GM13976 (cell line): Measurements from ENCODE around the gene UPK3B.
A peak's percentile ranks its signal among the peaks of the same experiment; 100 is the strongest.
"Not testable (repeated sequence)": the region's sequence is repeated elsewhere in the genome, so short reads cannot be mapped to it uniquely, and the experiment has no call there.

Experiments
- DNase-seq: peaks from one replicate; pipeline ENCODE4 v3.0.0; 2012; ENCODE audit warnings: low spot score
- CTCF ChIP-seq: IDR thresholded peaks from 2 replicates; pipeline ENCODE4 v1.5.1; 2012; ENCODE audit warnings: borderline replicate concordance, mild to moderate bottlenecking; ENCODE audit not compliant: insufficient read depth; ENCODE audit errors: extremely low read depth, missing control alignments, control extremely low read depth
- in situ Hi-C: fragments of 300-500 bp; cut with MboI; formaldehyde crosslinking; loops from one replicate; pipeline ENCODE4 v1.12.0; 2022; ENCODE audit warnings: low sequenced_read_pairs, mixed read lengths, inconsistent platforms; ENCODE audit not compliant: unreplicated experiment

Gene UPK3B

GRCh38 chr7:76509931-76510877 lies at the start of gene UPK3B:
TSS of gene UPK3B (plus strand) at chr7:76510552. CDS start at chr7:76510653, 101 bp downstream.
- in situ Hi-C loops: no loop called here
- no peak for TF ChIP-seq CTCF
- DNase-seq: peak; percentile 30

- DNase-seq, in situ Hi-C loops: not testable (repeated sequence)
These were observed 49.6 kb upstream of the UPK3B start for GRCh38 chr7:76460767-76461166.

- DNase-seq, in situ Hi-C loops: not testable (repeated sequence)
These were observed 48.8 kb upstream of the UPK3B start, which contains the start of gene DTX2 for GRCh38 chr7:76461464-76462101. TSS of gene DTX2 (plus strand) at chr7:76461709. CDS start at chr7:76480510, 18,801 bp downstream.

GRCh38 chr7:76462271-76462882 lies 48.0 kb upstream of the UPK3B start:
- in situ Hi-C loops, DNase-seq: not testable (repeated sequence)

- DNase-seq, in situ Hi-C loops: not testable (repeated sequence)
These were observed 45.4 kb upstream of the UPK3B start for GRCh38 chr7:76464959-76465358.

GRCh38 chr7:76465950-76466349 lies 44.4 kb upstream of the UPK3B start:
- DNase-seq, in situ Hi-C loops: not testable (repeated sequence)

GRCh38 chr7:76467743-76468404 lies 42.5 kb upstream of the UPK3B start:
- DNase-seq: peak; percentile 6
- in situ Hi-C loops: not testable (repeated sequence)

- in situ Hi-C loops: not testable (repeated sequence)
These were observed 38.7 kb upstream of the UPK3B start for GRCh38 chr7:76471556-76472221.

GRCh38 chr7:76473097-76473496 lies 37.3 kb upstream of the UPK3B start:
- DNase-seq, in situ Hi-C loops: not testable (repeated sequence)

More at GRCh38 chr7:76471556-76472221, 38.7 kb upstream of the UPK3B start:
- DNase-seq: not testable (repeated sequence)

GRCh38 chr7:76476280-76476679 lies 34.1 kb upstream of the UPK3B start:
- in situ Hi-C loops, DNase-seq: not testable (repeated sequence)

GRCh38 chr7:76476742-76477474 lies 33.4 kb upstream of the UPK3B start:
- in situ Hi-C loops, DNase-seq: not testable (repeated sequence)

GRCh38 chr7:76479628-76480027 lies 30.7 kb upstream of the UPK3B start:
- in situ Hi-C loops, DNase-seq: not testable (repeated sequence)

GRCh38 chr7:76480403-76481253 lies 29.7 kb upstream of the UPK3B start:
- DNase-seq, in situ Hi-C loops: not testable (repeated sequence)

- DNase-seq, in situ Hi-C loops: not testable (repeated sequence)
These were observed 27.7 kb upstream of the UPK3B start for GRCh38 chr7:76482660-76483059.

- in situ Hi-C loops, DNase-seq: not testable (repeated sequence)
These were observed 27.3 kb upstream of the UPK3B start for GRCh38 chr7:76483081-76483480.
